GM12878 (cell line): Measurements from ENCODE around the gene MAPK13. TPM values are rescaled to one million over a fixed set of nuclear protein-coding genes. Genes with fewer than 3 reads are reported as not detected.

ENCODE experiments used
- ATAC-seq: fragments of 200-7000 bp; cut with Tn5 transposase; 3 replicates; pipeline ENCODE4 v1.9.1; 2020; ENCODE audit warnings: mild to moderate bottlenecking, moderate library complexity
- BruUV-seq: library from RNA; stranded (reverse); fragments of 400-500 nt; replicated peaks from 2 replicates; lab custom pipeline; 2021; lab: Mats Ljungman, UMichigan
- CTCF ChIA-PET: fragments of 300-600 bp; sonication (Branson Sonifier 250); formaldehyde crosslinking; extraction: SDS; loops from one replicate; lab custom pipeline; 2021; ENCODE audit warnings: inconsistent platforms; lab: Yijun Ruan, JAX
- POLR2A ChIA-PET: fragments of 350-600 bp; formaldehyde crosslinking; extraction: SDS; loops from one replicate; lab custom pipeline; 2021; ENCODE audit warnings: inconsistent platforms; lab: Charles Lee
- RAD21 ChIA-PET: fragments of 300-600 bp; sonication (Branson Sonifier 250); formaldehyde crosslinking; loops from one replicate; lab custom pipeline; 2023; ENCODE audit warnings: antibody characterized with exemption; ENCODE audit not compliant: unreplicated experiment; lab: Charles Lee
- SMC1A ChIA-PET: fragments of 300-600 bp; sonication (Branson Sonifier 250); formaldehyde crosslinking; loops from one replicate; lab custom pipeline; 2023; ENCODE audit not compliant: unreplicated experiment, uncharacterized antibody; lab: Charles Lee
- DNase-seq: peaks from one replicate; pipeline ENCODE4 v3.0.0-alpha.2; 2011; ENCODE audit warnings: low read depth, low spot score
- FAIRE-seq: peaks from 3 replicates; lab custom pipeline; 2011; peaks lifted over from hg19 to GRCh38; lab: Jason Lieb, UNC
- H2AFZ ChIP-seq: 2 replicates; pipeline ENCODE4 v1.6.0; 2011; ENCODE audit warnings: low read depth, low read length, control low read depth; ENCODE audit not compliant: control insufficient read depth
- H3K27ac ChIP-seq: 2 replicates; pipeline ENCODE4 v1.5.1; 2011; ENCODE audit warnings: control low read depth; ENCODE audit not compliant: control insufficient read depth, insufficient read depth
- H3K27me3 ChIP-seq, 2 experiments: replicated peaks in 1 of 2; 2 replicates each; pipeline versions ENCODE4 v1.6.0 to v1.6.1; 2011; ENCODE audit warnings: low read length in 1 of 2; ENCODE audit not compliant: control insufficient read depth in 2 of 2, insufficient read depth in 2 of 2
- H3K36me3 ChIP-seq, 2 experiments: 2 replicates each; pipeline ENCODE4 v1.5.1; 2011; ENCODE audit warnings: low read length in 1 of 2; ENCODE audit not compliant: control insufficient read depth in 2 of 2, insufficient read depth in 2 of 2
- H3K4me1 ChIP-seq: 2 replicates; pipeline ENCODE4 v1.6.1; 2011; ENCODE audit warnings: mild to moderate bottlenecking, low read length, moderate library complexity, mixed read lengths; ENCODE audit not compliant: control insufficient read depth, insufficient read depth
- H3K4me2 ChIP-seq: 2 replicates; pipeline ENCODE4 v1.6.0; 2011; ENCODE audit warnings: control low read depth; ENCODE audit not compliant: control insufficient read depth, insufficient read depth
- H3K4me3 ChIP-seq: fragments of 200-600 bp; sonication (generic); 2 replicates; pipeline ENCODE4 v1.5.1; 2016
- H3K79me2 ChIP-seq: 2 replicates; pipeline ENCODE4 v1.6.0; 2011; ENCODE audit warnings: low read length; ENCODE audit not compliant: control insufficient read depth, insufficient read depth
- H3K9ac ChIP-seq: 2 replicates; pipeline ENCODE4 v1.8.0; 2011; ENCODE audit warnings: low read length, control low read depth, mixed read lengths; ENCODE audit not compliant: control insufficient read depth, insufficient read depth
- H3K9me3 ChIP-seq: replicated peaks from 3 replicates; pipeline ENCODE4 v1.5.1; 2011; ENCODE audit warnings: mild to moderate bottlenecking, low read length; ENCODE audit not compliant: control insufficient read depth, insufficient read depth
- H4K20me1 ChIP-seq: 2 replicates; pipeline ENCODE4 v1.6.0; 2011; ENCODE audit not compliant: control insufficient read depth, insufficient read depth
- BMI1 ChIP-seq: fragments of 450-650 bp; IDR thresholded peaks from 2 replicates; pipeline ENCODE4 v1.6.1; 2016; ENCODE audit warnings: mild to moderate bottlenecking, moderate library complexity, borderline replicate concordance
- CBX5 ChIP-seq: sonication (generic); IDR thresholded peaks from 2 replicates; pipeline ENCODE4 v1.6.1; 2016; ENCODE audit warnings: low read depth, moderate library complexity, mild to moderate bottlenecking, inconsistent platforms
- DPF2 ChIP-seq: fragments of 450-650 bp; IDR thresholded peaks from 2 replicates; pipeline ENCODE4 v1.6.1; 2017; ENCODE audit warnings: mild to moderate bottlenecking
- EED ChIP-seq: sonication (generic); IDR thresholded peaks from 2 replicates; pipeline ENCODE4 v1.6.1; 2016; ENCODE audit warnings: antibody characterized with exemption, low read depth
- HDGF ChIP-seq: fragments of 450-650 bp; IDR thresholded peaks from 2 replicates; pipeline ENCODE4 v1.6.1; 2016; ENCODE audit warnings: antibody characterized with exemption
- IRF4 ChIP-seq: IDR thresholded peaks from 2 replicates; pipeline ENCODE4 v1.6.1; 2011; ENCODE audit warnings: low read depth, low read length
- MXI1 ChIP-seq: fragments of 150-350 bp; IDR thresholded peaks from 2 replicates; pipeline ENCODE4 v1.6.1; 2011; ENCODE audit warnings: low read depth, mild to moderate bottlenecking, inconsistent platforms, low read length, improper control_type of control experiment
- NR2C2 ChIP-seq: IDR thresholded peaks from 2 replicates; pipeline ENCODE4 v1.6.1; 2011; ENCODE audit warnings: borderline replicate concordance, low read depth; ENCODE audit not compliant: control insufficient read depth, insufficient read length
- POLR2A ChIP-seq: IDR thresholded peaks from 2 replicates; pipeline ENCODE4 v1.6.1; 2011; ENCODE audit warnings: low read depth, mild to moderate bottlenecking, low read length
- SP1 ChIP-seq: IDR thresholded peaks from one replicate; pipeline ENCODE4 v1.6.1; 2011; ENCODE audit warnings: low read depth, low read length
- TCF12 ChIP-seq: IDR thresholded peaks from 2 replicates; pipeline ENCODE4 v1.6.1; 2011; ENCODE audit warnings: low read depth, mild to moderate bottlenecking, low read length
- WGBS: methylation state at CpG from one replicate; pipeline ENCODE4 v1.1.6; 2016; ENCODE audit warnings: low lambda C conversion rate; ENCODE audit not compliant: insufficient replicate concordance, insufficient coverage; ENCODE audit errors: missing lambda C conversion rate; 5-methylcytosine and 5-hydroxymethylcytosine counted together
- in situ Hi-C: fragments of 300-500 bp; cut with MboI; formaldehyde crosslinking; loops from 9 replicates; pipeline ENCODE4 v1.14.3; 2018; ENCODE audit warnings: mixed read lengths
- intact Hi-C: fragments of 100-400 bp; cut with micrococcal nuclease; formaldehyde crosslinking; loops from one replicate; pipeline ENCODE4 v1.14.2; 2022; ENCODE audit not compliant: unreplicated experiment
- polyA plus RNA-seq, 11 experiments: library from polyadenylated mRNA; depleted of rRNA in 4 of 11; unstranded in 6 of 11; stranded (reverse) in 5 of 11; fragments of >200 nt; fragmentation: Nextera tagmentation in 4 of 11; fragmentation: Illumina TruSeq in 1 of 11; extraction: Ambion mirVana in 4 of 11; extraction: Trizol in 1 of 11; gene quantifications; 1 replicate in 1 of 11; 2 replicates in 10 of 11; pipeline versions ENCODE4 v1.2.1 to v1.2.3, GENCODE V29; 2011 to 2016; ENCODE audit warnings: inconsistent platforms in 2 of 11, missing spikeins in 2 of 11, low read depth in 1 of 11
- total RNA-seq, 4 experiments: library from RNA; depleted of rRNA in 3 of 4; stranded (reverse); fragments of >200 nt in 3 of 4; fragmentation: Illumina TruSeq in 1 of 4; extraction: Trizol in 1 of 4; gene quantifications; 2 replicates each; pipeline versions ENCODE4 v1.2.1 to v1.2.3, GENCODE V29; 2013 to 2021
- TF ChIP-seq, protein P1 (sequence below): IDR thresholded peaks from 2 replicates; pipeline ENCODE4 v1.6.1; 2011; ENCODE audit warnings: low read depth, low read length, improper control_type of control experiment, borderline replicate concordance

Gene MAPK13
- total and polyA plus RNA-seq, 10 of the 15 experiments (the other 5 are each of a cell fraction or from before 2014, with no cell fraction given): 1.8 to 48.0 (median 37.5) TPM

DNA sequence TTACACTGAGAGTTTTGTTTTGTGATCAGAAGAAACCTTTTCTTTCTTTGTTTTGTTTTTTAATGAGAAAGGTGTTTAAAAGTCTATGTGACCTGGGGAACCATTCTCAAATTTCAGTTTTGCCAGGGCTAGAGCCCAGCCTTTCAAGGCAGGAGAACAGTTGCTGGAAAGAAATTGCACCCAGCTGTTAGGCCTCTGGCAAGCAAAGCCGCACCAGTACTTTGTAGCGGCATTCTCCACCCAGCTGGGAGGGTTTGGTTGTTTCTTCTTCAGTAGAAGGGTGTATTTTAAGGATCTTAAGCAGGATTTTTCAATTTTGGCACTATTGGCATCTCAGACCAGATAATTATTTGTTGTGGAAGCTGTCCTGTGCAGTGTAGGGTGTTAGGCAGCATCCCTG is 16.6 kb upstream of the MAPK13 start:
- H3K4me1 ChIP-seq: peaks cover 45% of the 10 kb centered on the region
- WGBS: 97% methylated on average over 2 of the region's 2 CpGs
- no peaks in the 10 kb centered on the region for H3K27me3 ChIP-seq
- H3K79me2 ChIP-seq: no peaks in the 10 kb centered on the region
- no peaks in the 10 kb centered on the region for H3K9me3 ChIP-seq
- H3K4me2 ChIP-seq: no peak overlapping the region; the same call in 1 of the 2 replicates
- RAD21 ChIA-PET: interaction anchor here (1.1 to 1.9 kb wide), 2 partner anchors 18 to 85 kb away, joined by 9 read pairs; partner anchors contain the start of gene MAPK14
- SMC1A ChIA-PET: interaction anchor here (1.1 to 3.7 kb wide), 3 partner anchors 8 to 86 kb away, joined by 4 to 23 read pairs (median 4); partner anchors contain the start of gene MAPK14
- in situ Hi-C loops (no loop called here), intact Hi-C loops (no loop called here)
- no peak for ATAC-seq
- no TSS peak for BruUV-seq
- H3K36me3 ChIP-seq: peaks cover 0 to 12% of the 10 kb centered on the region in 2 experiments; a peak in 3 of 4 replicates
- no peak overlapping the region for H3K9ac ChIP-seq
- H3K4me3 ChIP-seq: no peak overlapping the region
- H2AFZ ChIP-seq: no peak overlapping the region
- POLR2A ChIA-PET: interaction anchor here (0.8 to 1.3 kb wide), 2 partner anchors 20 to 85 kb away, joined by 3 to 12 read pairs; no protein-coding TSS in a partner anchor
- peak overlapping the region; percentile 58 for H3K27ac ChIP-seq
- FAIRE-seq: no peak
- CTCF ChIA-PET: interaction anchor here (1.1 to 4.1 kb wide), 6 partner anchors 8 to 82 kb away, joined by 3 to 33 read pairs (median 4); no protein-coding TSS in a partner anchor
- no peaks in the 10 kb centered on the region for H4K20me1 ChIP-seq
- DNase-seq: no peak
- TF ChIP-seq NR2C2 (no peak), MXI1 (no peak), TCF12 (no peak), CBX5 (no peak), SP1 (no peak), EED (no peak), DPF2 (no peak), POLR2A (no peak), BMI1 (no peak), HDGF (no peak), IRF4 (no peak)
- TF ChIP-seq, protein P1, sequence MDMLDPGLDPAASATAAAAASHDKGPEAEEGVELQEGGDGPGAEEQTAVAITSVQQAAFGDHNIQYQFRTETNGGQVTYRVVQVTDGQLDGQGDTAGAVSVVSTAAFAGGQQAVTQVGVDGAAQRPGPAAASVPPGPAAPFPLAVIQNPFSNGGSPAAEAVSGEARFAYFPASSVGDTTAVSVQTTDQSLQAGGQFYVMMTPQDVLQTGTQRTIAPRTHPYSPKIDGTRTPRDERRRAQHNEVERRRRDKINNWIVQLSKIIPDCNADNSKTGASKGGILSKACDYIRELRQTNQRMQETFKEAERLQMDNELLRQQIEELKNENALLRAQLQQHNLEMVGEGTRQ: no peak
- TF ChIP-seq, all 136 proteins: peak for 0
